Nephron progenitor cell (in vitro differentiated cells): ENCODE data around the gene CDCP2.

Experiments
- DNase-seq: peaks from one replicate; pipeline ENCODE4 v3.0.0; 2021
- H3K27ac Mint-ChIP-seq: 2 replicates; pipeline ENCODE4 v1.8.0; 2021; ENCODE audit warnings: mild to moderate bottlenecking, moderate library complexity, mixed read lengths
- H3K27me3 Mint-ChIP-seq: 2 replicates; pipeline ENCODE4 v1.8.0; 2021; ENCODE audit warnings: mild to moderate bottlenecking, low read depth, mixed read lengths; ENCODE audit not compliant: poor library complexity
- H3K36me3 Mint-ChIP-seq: 2 replicates; pipeline ENCODE4 v1.8.0; 2021; ENCODE audit warnings: low read depth, mixed read lengths
- H3K4me1 Mint-ChIP-seq: 2 replicates; pipeline ENCODE4 v1.8.0; 2021; ENCODE audit warnings: mixed read lengths
- H3K4me3 Mint-ChIP-seq: 2 replicates; pipeline ENCODE4 v1.8.0; 2021; ENCODE audit warnings: mild to moderate bottlenecking, moderate library complexity, mixed read lengths
- H3K9me3 Mint-ChIP-seq: 2 replicates; pipeline ENCODE4 v1.8.0; 2021; ENCODE audit warnings: mild to moderate bottlenecking, moderate library complexity, mixed read lengths
- TF ChIP-seq, protein P1 (sequence below): fragments of 200-600 bp; sonication (generic); IDR thresholded peaks from 2 replicates; pipeline ENCODE4 v1.5.0; 2021; ENCODE audit warnings: antibody characterized with exemption

Gene CDCP2

GRCh38 chr1:54191525-54191924, 38.7 kb upstream of the CDCP2 start:
- Mint-ChIP-seq H3K9me3 (no peaks in the 10 kb centered on the region), H3K36me3 (peaks cover 11% of the 10 kb centered on the region)
- no peak for DNase-seq

DNA sequence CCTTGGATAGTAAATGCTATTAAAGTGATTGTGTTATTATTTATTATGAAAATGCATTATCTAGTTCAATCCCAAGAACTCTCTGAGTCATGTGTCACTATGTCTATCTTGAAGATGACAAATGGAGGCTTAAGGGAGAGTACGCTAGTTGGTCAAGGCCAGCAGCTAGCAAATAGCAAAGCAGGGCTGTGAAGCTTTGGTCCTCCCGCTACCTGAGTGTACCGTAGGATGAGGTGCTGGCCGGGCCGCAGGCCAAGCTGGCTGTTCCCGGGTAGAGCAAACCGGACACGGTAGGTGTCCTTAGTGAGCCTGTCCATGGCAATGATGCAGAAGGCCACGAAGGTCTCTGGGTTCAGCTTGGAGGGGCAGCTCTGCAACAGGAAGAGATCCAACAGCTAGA, 37.7 kb upstream of the CDCP2 start:
- Mint-ChIP-seq H3K27ac (no peak overlapping the region), H3K4me3 (no peak overlapping the region), H3K36me3 (peaks cover 16% of the 10 kb centered on the region), H3K9me3 (no peaks in the 10 kb centered on the region), H3K4me1 (no peaks in the 10 kb centered on the region), H3K27me3 (peaks cover 2% of the 10 kb centered on the region)
- TF ChIP-seq, protein P1, sequence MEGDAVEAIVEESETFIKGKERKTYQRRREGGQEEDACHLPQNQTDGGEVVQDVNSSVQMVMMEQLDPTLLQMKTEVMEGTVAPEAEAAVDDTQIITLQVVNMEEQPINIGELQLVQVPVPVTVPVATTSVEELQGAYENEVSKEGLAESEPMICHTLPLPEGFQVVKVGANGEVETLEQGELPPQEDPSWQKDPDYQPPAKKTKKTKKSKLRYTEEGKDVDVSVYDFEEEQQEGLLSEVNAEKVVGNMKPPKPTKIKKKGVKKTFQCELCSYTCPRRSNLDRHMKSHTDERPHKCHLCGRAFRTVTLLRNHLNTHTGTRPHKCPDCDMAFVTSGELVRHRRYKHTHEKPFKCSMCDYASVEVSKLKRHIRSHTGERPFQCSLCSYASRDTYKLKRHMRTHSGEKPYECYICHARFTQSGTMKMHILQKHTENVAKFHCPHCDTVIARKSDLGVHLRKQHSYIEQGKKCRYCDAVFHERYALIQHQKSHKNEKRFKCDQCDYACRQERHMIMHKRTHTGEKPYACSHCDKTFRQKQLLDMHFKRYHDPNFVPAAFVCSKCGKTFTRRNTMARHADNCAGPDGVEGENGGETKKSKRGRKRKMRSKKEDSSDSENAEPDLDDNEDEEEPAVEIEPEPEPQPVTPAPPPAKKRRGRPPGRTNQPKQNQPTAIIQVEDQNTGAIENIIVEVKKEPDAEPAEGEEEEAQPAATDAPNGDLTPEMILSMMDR = no peak
- DNase-seq = no peak

More at GRCh38 chr1:54191525-54191924, 38.7 kb upstream of the CDCP2 start:
- H3K27me3 Mint-ChIP-seq = no peaks in the 10 kb centered on the region
- H3K27ac Mint-ChIP-seq = no peak overlapping the region
- H3K4me1 Mint-ChIP-seq = no peaks in the 10 kb centered on the region
- H3K4me3 Mint-ChIP-seq = no peak overlapping the region
- TF ChIP-seq, protein P1 = no peak

- TF ChIP-seq, protein P1 = no peak
- Mint-ChIP-seq H3K4me3 (no peak overlapping the region), H3K36me3 (peaks cover 18% of the 10 kb centered on the region), H3K27ac (no peak overlapping the region), H3K27me3 (peaks cover 5% of the 10 kb centered on the region), H3K4me1 (no peaks in the 10 kb centered on the region), H3K9me3 (no peaks in the 10 kb centered on the region)
- DNase-seq = no peak
These were observed 35.5 kb upstream of the CDCP2 start for GRCh38 chr1:54188291-54188690.

DNA sequence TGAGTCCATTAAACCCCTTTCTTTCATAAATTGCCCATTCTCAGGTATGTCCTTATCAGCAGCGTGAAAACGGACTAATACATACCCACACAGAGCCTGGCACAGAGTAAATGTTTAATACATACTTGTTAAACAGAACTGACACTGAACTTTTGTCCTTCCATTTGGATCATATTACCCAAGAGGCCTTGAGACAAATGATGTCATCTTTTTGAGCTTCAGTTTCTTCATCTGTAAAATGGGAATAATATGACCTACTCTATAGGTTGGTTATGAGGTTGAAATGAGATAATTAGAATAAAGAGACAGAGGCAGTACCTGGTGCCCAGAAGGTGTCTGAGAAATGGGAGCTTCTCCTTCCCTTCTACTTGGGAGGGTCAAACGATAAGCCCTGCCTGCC, 33.3 kb upstream of the CDCP2 start:
- no peak for DNase-seq
- no peaks in the 10 kb centered on the region for H3K9me3 Mint-ChIP-seq
- H3K27ac Mint-ChIP-seq = no peak overlapping the region
- TF ChIP-seq, protein P1 = no peak
- peaks cover 5% of the 10 kb centered on the region for H3K27me3 Mint-ChIP-seq
- no peak overlapping the region for H3K4me3 Mint-ChIP-seq
- H3K4me1 Mint-ChIP-seq = peaks cover 3% of the 10 kb centered on the region
- peaks cover 20% of the 10 kb centered on the region for H3K36me3 Mint-ChIP-seq

DNA sequence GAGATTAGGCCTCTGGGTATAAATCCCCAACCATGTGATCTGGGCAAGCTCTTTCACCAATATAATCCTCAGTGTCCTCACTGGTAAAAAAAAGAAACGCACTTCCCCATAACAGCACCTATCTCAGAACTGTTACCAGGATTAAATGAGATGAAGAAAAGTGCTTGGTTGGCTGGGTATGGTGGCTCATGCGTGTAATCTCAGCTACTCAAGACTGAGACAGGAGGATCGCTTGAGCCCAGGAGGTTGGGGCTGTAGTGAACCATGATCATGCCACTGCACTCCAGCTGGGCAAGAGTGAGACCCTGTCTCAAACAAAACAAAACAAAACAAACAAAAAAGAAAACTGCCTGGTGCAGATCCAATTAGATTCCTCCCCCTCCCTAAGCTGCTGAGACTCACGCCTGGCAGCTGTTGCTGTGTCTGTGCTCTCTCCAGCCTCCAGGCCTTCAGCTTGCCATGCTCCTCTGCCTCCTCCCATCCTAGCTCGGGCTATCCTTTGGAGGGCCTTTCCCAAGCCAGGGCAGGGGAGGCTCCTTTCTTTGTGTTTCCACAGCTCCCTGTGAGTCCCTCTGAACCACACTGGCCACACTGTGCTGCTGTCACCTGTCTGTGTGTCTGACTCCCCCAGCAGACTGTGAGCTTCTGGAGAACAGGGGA, 28.0 kb upstream of the CDCP2 start:
- Mint-ChIP-seq H3K4me3 (no peak overlapping the region), H3K4me1 (peaks cover 8% of the 10 kb centered on the region), H3K27ac (no peak overlapping the region), H3K9me3 (no peaks in the 10 kb centered on the region), H3K36me3 (peaks cover 16% of the 10 kb centered on the region), H3K27me3 (peaks cover 11% of the 10 kb centered on the region)
- TF ChIP-seq, protein P1 = no peak
- DNase-seq = no peak
